K562 (cell line): ENCODE measurements around the gene RNF20. TPM values are rescaled to one million over a fixed set of nuclear protein-coding genes. Genes with fewer than 3 reads are reported as not detected.

ENCODE experiments used
- ATAC-seq: fragments of 200-7000 bp; cut with Tn5 transposase; 3 replicates; pipeline ENCODE4 v1.9.1; 2020; ENCODE audit warnings: moderate library complexity
- BruUV-seq: library from RNA; stranded (reverse); fragments of 400-500 nt; replicated peaks from 2 replicates; lab custom pipeline; 2021; lab: Mats Ljungman, UMichigan
- CTCF ChIA-PET: fragments of 300-600 bp; formaldehyde crosslinking; extraction: SDS; loops from one replicate; lab custom pipeline; 2021; ENCODE audit warnings: low intra/inter-chr PET ratio; lab: Yijun Ruan, JAX
- POLR2A ChIA-PET: fragments of 300-600, 350-650 bp; sonication (Branson Sonifier 250); formaldehyde crosslinking; extraction: SDS; loops from one replicate; lab custom pipeline; 2021; ENCODE audit warnings: antibody characterized with exemption, inconsistent platforms; lab: Yijun Ruan, JAX
- DNase-seq, 4 experiments: peaks; one replicate each; pipeline versions ENCODE4 v3.0.0 to v3.0.0-alpha.2; 2011 to 2018; ENCODE audit warnings: low spot score in 3 of 4, mixed read lengths in 3 of 4; ENCODE audit errors: extremely low read depth in 1 of 4
- FAIRE-seq: peaks from 2 replicates; lab custom pipeline; 2011; peaks lifted over from hg19 to GRCh38; lab: Jason Lieb, UNC
- H2AFZ ChIP-seq: 2 replicates; pipeline ENCODE4 v1.6.0; 2011; ENCODE audit warnings: low read depth, low read length, control low read depth, inconsistent platforms
- H3K27ac ChIP-seq: fragments of 200-600 bp; 3 replicates; pipeline ENCODE4 v1.8.0; 2011; ENCODE audit warnings: low read depth, mild to moderate bottlenecking, control low read depth, inconsistent platforms, low read length, moderate library complexity, mixed read lengths; ENCODE audit errors: extremely low read depth
- H3K27me3 ChIP-seq, 2 experiments: fragments of 300-600 bp in 1 of 2; 2 replicates in 1 of 2; 3 replicates in 1 of 2; pipeline versions ENCODE4 v1.6.0 to v1.8.0; 2011; ENCODE audit warnings: inconsistent platforms in 2 of 2, low read length in 2 of 2, mild to moderate bottlenecking in 1 of 2, mixed read lengths in 1 of 2, moderate library complexity in 1 of 2; ENCODE audit not compliant: control insufficient read depth in 2 of 2, insufficient read depth in 2 of 2
- H3K36me3 ChIP-seq: fragments of 300-600 bp; 3 replicates; pipeline ENCODE4 v1.8.0; 2011; ENCODE audit warnings: mild to moderate bottlenecking, low read length, inconsistent platforms; ENCODE audit not compliant: control insufficient read depth, insufficient read depth
- H3K4me1 ChIP-seq, 2 experiments: fragments of 200-600 bp in 1 of 2; replicated peaks in 1 of 2; 2 replicates in 1 of 2; 3 replicates in 1 of 2; pipeline versions ENCODE4 v1.5.1 to v1.8.0; 2011; ENCODE audit warnings: inconsistent platforms in 2 of 2, low read length in 2 of 2, mild to moderate bottlenecking in 1 of 2, mixed read lengths in 1 of 2, moderate library complexity in 1 of 2; ENCODE audit not compliant: control insufficient read depth in 2 of 2, insufficient read depth in 2 of 2
- H3K4me2 ChIP-seq: 2 replicates; pipeline ENCODE4 v1.6.1; 2011; ENCODE audit warnings: low read length, control low read depth, inconsistent platforms, mixed read lengths; ENCODE audit not compliant: insufficient read depth
- H3K4me3 ChIP-seq: fragments of 200-600 bp; sonication (generic), shearing (Covaris generic); 2 replicates; pipeline ENCODE4 v1.5.1; 2016; ENCODE audit warnings: control low read depth, inconsistent platforms
- H3K79me2 ChIP-seq: fragments of 200-600 bp; 3 replicates; pipeline ENCODE4 v1.8.0; 2011; ENCODE audit warnings: low read length, inconsistent platforms; ENCODE audit not compliant: control insufficient read depth, insufficient read depth
- H3K9ac ChIP-seq, 2 experiments: 2 replicates each; pipeline versions ENCODE4 v1.6.0 to v1.6.1; 2011; ENCODE audit warnings: low read depth in 2 of 2, low read length in 2 of 2, control low read depth in 1 of 2, inconsistent platforms in 1 of 2, mild to moderate bottlenecking in 1 of 2, mixed read lengths in 1 of 2; ENCODE audit not compliant: insufficient read depth in 1 of 2
- H3K9me1 ChIP-seq: one replicate; pipeline ENCODE4 v1.6.0; 2011; ENCODE audit warnings: inconsistent platforms, mild to moderate bottlenecking, low read length, moderate library complexity; ENCODE audit not compliant: control insufficient read depth, insufficient read depth
- H3K9me3 ChIP-seq: replicated peaks from 2 replicates; pipeline ENCODE4 v1.5.1; 2011; ENCODE audit warnings: low read depth, low read length, inconsistent platforms; ENCODE audit not compliant: control insufficient read depth, insufficient read depth
- H4K20me1 ChIP-seq: replicated peaks from 2 replicates; pipeline ENCODE4 v1.6.1; 2011; ENCODE audit warnings: low read length, inconsistent platforms, mixed read lengths; ENCODE audit not compliant: control insufficient read depth, insufficient read depth
- C11orf30 ChIP-seq: fragments of 450-650 bp; IDR thresholded peaks from 2 replicates; pipeline ENCODE4 v1.6.1; 2016; ENCODE audit warnings: low read depth, mild to moderate bottlenecking
- E2F1 ChIP-seq: sonication (generic); formaldehyde crosslinking; IDR thresholded peaks from 2 replicates; pipeline ENCODE4 v1.8.1; 2023; ENCODE audit warnings: mild to moderate bottlenecking, missing genetic modification reagents, moderate library complexity
- EP400 ChIP-seq: fragments of 450-650 bp; IDR thresholded peaks from 2 replicates; pipeline ENCODE4 v1.6.1; 2017; ENCODE audit warnings: antibody characterized with exemption, mild to moderate bottlenecking, moderate library complexity
- KDM2B ChIP-seq: fragments of 250-450 bp; sonication (Bioruptor Pico); IDR thresholded peaks from 2 replicates; pipeline ENCODE4 v1.8.0; 2021; ENCODE audit warnings: mild to moderate bottlenecking, moderate library complexity
- KLF1 ChIP-seq: fragments of 450-650 bp; IDR thresholded peaks from 2 replicates; pipeline ENCODE4 v1.6.1; 2016; ENCODE audit warnings: missing genetic modification characterization, missing compliant biosample characterization
- MAFF ChIP-seq: IDR thresholded peaks from 2 replicates; pipeline ENCODE4 v1.6.1; 2012; ENCODE audit warnings: low read length, improper control_type of control experiment
- MAFK ChIP-seq: IDR thresholded peaks from 2 replicates; pipeline ENCODE4 v1.6.1; 2011; ENCODE audit warnings: low read length, improper control_type of control experiment
- PML ChIP-seq: IDR thresholded peaks from 2 replicates; pipeline ENCODE4 v1.6.1; 2012; ENCODE audit warnings: low read length, inconsistent platforms
- ZFP1 ChIP-seq: fragments of 450-650 bp; formaldehyde crosslinking; IDR thresholded peaks from 2 replicates; pipeline ENCODE4 v1.4.0; 2020; ENCODE audit warnings: mild to moderate bottlenecking, mixed read lengths
- ZNF165 ChIP-seq: fragments of 250-450 bp; sonication (Bioruptor Pico); IDR thresholded peaks from 2 replicates; pipeline ENCODE4 v1.4.0; 2020; ENCODE audit warnings: borderline replicate concordance
- ZNF239 ChIP-seq: fragments of 250-450 bp; sonication (Bioruptor Pico); IDR thresholded peaks from 2 replicates; pipeline ENCODE4 v1.4.0; 2020; ENCODE audit warnings: mild to moderate bottlenecking
- ZNF316 ChIP-seq: fragments of 450-650 bp; IDR thresholded peaks from 2 replicates; pipeline ENCODE4 v1.6.1; 2016
- in situ Hi-C: fragments of 300-500 bp; cut with MboI; formaldehyde crosslinking; loops from 4 replicates; pipeline ENCODE4 v1.15.0; 2018; ENCODE audit warnings: inconsistent platforms, mixed read lengths
- intact Hi-C: fragments of 100-400 bp; cut with micrococcal nuclease; formaldehyde crosslinking; loops from 2 replicates; pipeline ENCODE4 v1.14.2; 2022
- polyA plus RNA-seq, 8 experiments: library from polyadenylated mRNA; depleted of rRNA in 4 of 8; stranded (reverse) in 5 of 8; unstranded in 3 of 8; fragments of >200 nt; fragmentation: Nextera tagmentation in 2 of 8; fragmentation: Illumina TruSeq in 1 of 8; extraction: Ambion mirVana in 2 of 8; extraction: Trizol in 1 of 8; gene quantifications; 2 replicates each; pipeline versions ENCODE4 v1.2.1 to v1.2.3, GENCODE V29; 2011 to 2014; ENCODE audit warnings: inconsistent platforms in 1 of 8, missing spikeins in 1 of 8
- total RNA-seq, 7 experiments: library from RNA; depleted of rRNA in 6 of 7; stranded (reverse); fragments of >200 nt in 6 of 7; fragmentation: Illumina TruSeq in 2 of 7; extraction: Trizol in 2 of 7; gene quantifications; 2 replicates each; pipeline versions ENCODE4 v1.2.1 to v1.2.3, GENCODE V29; 2011 to 2021; ENCODE audit warnings: low replicate concordance in 1 of 7

Gene RNF20
- total and polyA plus RNA-seq, 9 of the 15 experiments (the other 6 are each of a cell fraction or from before 2014, with no cell fraction given), result 5.5 to 25.0 (median 22.1) TPM

DNA sequence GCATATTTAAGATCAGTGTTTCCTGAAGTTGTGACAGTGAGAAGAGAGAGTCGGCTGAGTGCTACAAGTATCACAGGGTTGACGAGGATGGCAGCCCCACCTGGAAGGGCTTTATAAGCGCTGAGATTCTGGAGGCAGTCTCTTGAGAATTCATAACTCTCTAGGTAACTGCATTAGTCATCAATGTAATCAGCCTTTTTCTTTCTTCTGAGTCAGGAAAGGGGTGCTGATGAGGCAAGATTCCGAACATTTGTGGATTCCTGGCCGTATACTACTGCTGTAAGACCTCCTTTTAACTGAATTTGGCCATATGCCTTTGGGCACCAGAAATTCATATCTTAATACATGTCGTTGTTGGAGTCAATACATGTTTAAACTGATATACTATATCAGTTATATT is 6.6 kb upstream of the RNF20 start (continued):
- TF ChIP-seq EP400, result no peak
- no peak for TF ChIP-seq ZNF316
- no peak for TF ChIP-seq KLF1 (tag)
- TF ChIP-seq ZNF165 (CRISPR knock-in tag), result no peak
- TF ChIP-seq KDM2B, result no peak
- no peak for TF ChIP-seq PML
- no peak for TF ChIP-seq E2F1 (CRISPR knock-in tag)
- no peak for TF ChIP-seq ZNF239 (CRISPR knock-in tag)

GRCh38 chr9:101528015-101528414 is 5.6 kb upstream of the RNF20 start:
- peaks cover 0 to 13% of the 10 kb centered on the region in 2 experiments; a peak in 1 of 5 replicates for H3K27me3 ChIP-seq
- TF ChIP-seq MAFF (peak; percentile 46), ZNF316 (peak; percentile 57; the same call in 1 of the 2 replicates), C11orf30 (peak; percentile 11; the same call in 1 of the 2 replicates), MAFK (peak; percentile 60; the same call in 1 of the 2 replicates), ZFP1 (no peak)
- TF ChIP-seq, all 486 proteins: peak for 4
- in situ Hi-C loops, result loop anchor here (25.0 kb wide), 1 partner anchor 816 kb away; no protein-coding TSS in a partner anchor
- no peak overlapping the region for H3K9ac ChIP-seq
- CTCF ChIA-PET, result no interaction called here
- no peak overlapping the region for H3K4me2 ChIP-seq
- no TSS peak for BruUV-seq
- no peak overlapping the region for H3K4me3 ChIP-seq
- intact Hi-C loops, result loop anchor here (5.0 kb wide), 1 partner anchor 411 kb away; no protein-coding TSS in a partner anchor
- no peaks in the 10 kb centered on the region for H3K9me1 ChIP-seq
- ATAC-seq (no peak), FAIRE-seq (no peak), DNase-seq (no peak)
- no peaks in the 10 kb centered on the region for H3K79me2 ChIP-seq
- POLR2A ChIA-PET, result interaction anchor here (0.6 kb wide), 1 partner anchor 69 kb away, joined by 3 read pairs; no protein-coding TSS in a partner anchor
- H3K9me3 ChIP-seq, result no peaks in the 10 kb centered on the region
- H4K20me1 ChIP-seq, result no peaks in the 10 kb centered on the region
- H2AFZ ChIP-seq, result no peak overlapping the region
- H3K27ac ChIP-seq, result no peak overlapping the region
- no peaks in the 10 kb centered on the region for H3K36me3 ChIP-seq
- no peaks in the 10 kb centered on the region; a peak in 1 of 5 replicates for H3K4me1 ChIP-seq
